WTC11 (cell line): ENCODE data around the gene SPDYA. TPM values are rescaled to one million over a fixed set of nuclear protein-coding genes. Genes with fewer than 3 reads are reported as not detected.

Experiments
- ATAC-seq: fragments of 200-7000 bp; cut with Tn5 transposase; 2 replicates; pipeline ENCODE4 v1.10.0; 2021; ENCODE audit warnings: mild to moderate bottlenecking, moderate library complexity
- CTCF ChIA-PET: fragments of 300-600 bp; sonication (Branson Sonifier 250); formaldehyde crosslinking; loops from one replicate; lab custom pipeline; 2021; ENCODE audit warnings: antibody characterized with exemption; lab: Charles Lee
- POLR2A ChIA-PET: fragments of 350-600 bp; sonication (Branson Sonifier 250); formaldehyde crosslinking; loops from one replicate; lab custom pipeline; 2021; ENCODE audit warnings: antibody characterized with exemption; lab: Charles Lee
- DNase-seq: peaks from one replicate; pipeline ENCODE4 v3.0.0; 2021; ENCODE audit warnings: low spot score
- H3K27ac Mint-ChIP-seq: 2 replicates; pipeline ENCODE4 v1.8.0; 2021; ENCODE audit warnings: mixed read lengths
- H3K27me3 Mint-ChIP-seq: 2 replicates; pipeline ENCODE4 v1.8.0; 2021; ENCODE audit warnings: low read depth, mild to moderate bottlenecking, moderate library complexity, mixed read lengths
- H3K36me3 Mint-ChIP-seq: 2 replicates; pipeline ENCODE4 v1.8.0; 2021; ENCODE audit warnings: mixed read lengths
- H3K4me1 Mint-ChIP-seq: 2 replicates; pipeline ENCODE4 v1.8.0; 2022; ENCODE audit warnings: mixed read lengths
- H3K4me3 Mint-ChIP-seq: 2 replicates; pipeline ENCODE4 v1.8.0; 2021; ENCODE audit warnings: mild to moderate bottlenecking, moderate library complexity, mixed read lengths
- H3K9me3 Mint-ChIP-seq: 2 replicates; pipeline ENCODE4 v1.8.0; 2021; ENCODE audit warnings: mixed read lengths
- AR ChIP-seq: fragments of 250-450 bp; sonication (Bioruptor Pico); IDR thresholded peaks from 2 replicates; pipeline ENCODE4 v1.9.0; 2021; ENCODE audit warnings: mild to moderate bottlenecking
- CTCF ChIP-seq: fragments of 200-600 bp; IDR thresholded peaks from 2 replicates; pipeline ENCODE4 v1.8.0; 2022; ENCODE audit warnings: antibody characterized with exemption
- E2F5 ChIP-seq: sonication (generic); formaldehyde crosslinking; IDR thresholded peaks from 2 replicates; pipeline ENCODE4 v1.8.1; 2022; ENCODE audit warnings: mild to moderate bottlenecking, moderate library complexity, missing genetic modification reagents
- ERG ChIP-seq: fragments of 250-450 bp; sonication (Bioruptor Pico); IDR thresholded peaks from 2 replicates; pipeline ENCODE4 v1.8.0; 2021; ENCODE audit warnings: mild to moderate bottlenecking
- GTF2I ChIP-seq: fragments of 250-450 bp; sonication (Bioruptor Pico); conservative IDR thresholded peaks from 2 replicates; pipeline ENCODE4 v1.4.0; 2021; ENCODE audit warnings: mild to moderate bottlenecking
- KAT7 ChIP-seq: sonication (generic); formaldehyde crosslinking; IDR thresholded peaks from 2 replicates; pipeline ENCODE4 v1.8.1; 2023; ENCODE audit warnings: missing genetic modification reagents, mild to moderate bottlenecking, borderline replicate concordance
- MLX ChIP-seq: sonication (generic); formaldehyde crosslinking; IDR thresholded peaks from 2 replicates; pipeline ENCODE4 v1.8.1; 2023; ENCODE audit warnings: mild to moderate bottlenecking, missing genetic modification reagents, moderate library complexity
- ZBTB21 ChIP-seq: sonication (generic); formaldehyde crosslinking; IDR thresholded peaks from 2 replicates; pipeline ENCODE4 v1.8.1; 2023; ENCODE audit warnings: mild to moderate bottlenecking, missing genetic modification reagents, borderline replicate concordance
- ZNF396 ChIP-seq: fragments of 250-450 bp; sonication (Bioruptor Pico); IDR thresholded peaks from 2 replicates; pipeline ENCODE4 v1.8.0; 2021; ENCODE audit warnings: mild to moderate bottlenecking, moderate library complexity, borderline replicate concordance
- total RNA-seq: library from RNA; stranded (reverse); gene quantifications from 3 replicates; pipeline ENCODE4 v1.2.3, GENCODE V29; 2021

SPDYA gene
- total RNA-seq, 1 experiment from 2014 or later, result 0.61 TPM

- Mint-ChIP-seq H3K4me1 (no peaks in the 10 kb centered on the region), H3K4me3 (no peak overlapping the region)
- POLR2A ChIA-PET, result no interaction called here
Observed at GRCh38 chr2:28821295-28821958, 10.8 kb downstream of the SPDYA start.

More at GRCh38 chr2:28821295-28821958, 10.8 kb downstream of the SPDYA start:
- Mint-ChIP-seq H3K27ac (no peak overlapping the region), H3K27me3 (no peaks in the 10 kb centered on the region), H3K9me3 (no peaks in the 10 kb centered on the region), H3K36me3 (no peaks in the 10 kb centered on the region)
- peak; percentile 56 for DNase-seq
- CTCF ChIA-PET, result interaction anchor here (1.0 to 1.5 kb wide), 4 partner anchors 12 to 255 kb away, joined by 3 to 7 read pairs (median 4); partner anchors contain the start of genes PPP1CB and TRMT61B
- TF ChIP-seq ZNF396 (CRISPR knock-in tag) (peak; percentile 29; the same call in 1 of the 2 replicates), ERG (CRISPR knock-in tag) (peak; percentile 69; the same call in 1 of the 2 replicates), CTCF (peak; percentile 62), E2F5 (CRISPR knock-in tag) (no peak), MLX (CRISPR knock-in tag) (no peak), ZBTB21 (CRISPR knock-in tag) (no peak), AR (CRISPR knock-in tag) (no peak), GTF2I (CRISPR knock-in tag) (no peak), KAT7 (CRISPR knock-in tag) (no peak)
- peak; percentile 91 for ATAC-seq
